ENCODE data around the gene LPIN1.

LPIN1 gene

GRCh38 chr2:11865378-11865777 lies 118.9 kb downstream of the LPIN1 start:
- no peak for DNase-seq (ENCODE audit: low read depth in 2 of 2)

- no peak for DNase-seq (ENCODE audit: low read depth in 2 of 2)
Measured at GRCh38 chr2:11865805-11866204, 119.4 kb downstream of the LPIN1 start.

- no peak for DNase-seq (ENCODE audit: low read depth in 2 of 2)
Measured at GRCh38 chr2:11866358-11867335, 120.2 kb downstream of the LPIN1 start.

- DNase-seq (ENCODE audit: low read depth in 2 of 2): no peak
Measured at GRCh38 chr2:11867926-11868325, 121.5 kb downstream of the LPIN1 start.

GRCh38 chr2:11869391-11869991 lies 123.1 kb downstream of the LPIN1 start:
- no peak for DNase-seq (ENCODE audit: low read depth in 2 of 2)

GRCh38 chr2:11870064-11870463 lies 123.6 kb downstream of the LPIN1 start:
- DNase-seq (ENCODE audit: low read depth in 2 of 2): no peak

GRCh38 chr2:11870584-11870983 lies 124.2 kb downstream of the LPIN1 start:
- no peak for DNase-seq (ENCODE audit: low read depth in 2 of 2)

- no peak for DNase-seq (ENCODE audit: low read depth in 2 of 2)
Measured at GRCh38 chr2:11871421-11871820, 125.0 kb downstream of the LPIN1 start.

GRCh38 chr2:11872247-11872947 lies 126.0 kb downstream of the LPIN1 start:
- DNase-seq (ENCODE audit: low read depth in 2 of 2): no peak

- no peak for DNase-seq (ENCODE audit: low read depth in 2 of 2)
Measured at GRCh38 chr2:11872948-11873269, 126.5 kb downstream of the LPIN1 start.

- DNase-seq (ENCODE audit: low read depth in 2 of 2): no peak
Measured at GRCh38 chr2:11873356-11874154, 127.1 kb downstream of the LPIN1 start.

- no peak for DNase-seq (ENCODE audit: low read depth in 2 of 2)
Measured at GRCh38 chr2:11874861-11875260, 128.4 kb downstream of the LPIN1 start.

GRCh38 chr2:11875481-11875880 lies 129.0 kb downstream of the LPIN1 start:
- DNase-seq (ENCODE audit: low read depth in 2 of 2): no peak

GRCh38 chr2:11876436-11876835 lies 130.0 kb downstream of the LPIN1 start:
- DNase-seq (ENCODE audit: low read depth in 2 of 2): no peak

- no peak for DNase-seq (ENCODE audit: low read depth in 2 of 2)
Measured at GRCh38 chr2:11876889-11877288, 130.5 kb downstream of the LPIN1 start.
